GM12878 (cell line): ENCODE results near the gene SLC38A3. TPM values are rescaled to one million over a fixed set of nuclear protein-coding genes. Genes with fewer than 3 reads are reported as not detected.

Experiments
- ATAC-seq: fragments of 200-7000 bp; cut with Tn5 transposase; 3 replicates; pipeline ENCODE4 v1.9.1; 2020; ENCODE audit warnings: mild to moderate bottlenecking, moderate library complexity
- BruUV-seq: library from RNA; stranded (reverse); fragments of 400-500 nt; replicated peaks from 2 replicates; lab custom pipeline; 2021; lab: Mats Ljungman, UMichigan
- CTCF ChIA-PET: fragments of 300-600 bp; sonication (Branson Sonifier 250); formaldehyde crosslinking; extraction: SDS; loops from one replicate; lab custom pipeline; 2021; ENCODE audit warnings: inconsistent platforms; lab: Yijun Ruan, JAX
- POLR2A ChIA-PET: fragments of 350-600 bp; formaldehyde crosslinking; extraction: SDS; loops from one replicate; lab custom pipeline; 2021; ENCODE audit warnings: inconsistent platforms; lab: Charles Lee
- RAD21 ChIA-PET: fragments of 300-600 bp; sonication (Branson Sonifier 250); formaldehyde crosslinking; loops from one replicate; lab custom pipeline; 2023; ENCODE audit warnings: antibody characterized with exemption; ENCODE audit not compliant: unreplicated experiment; lab: Charles Lee
- SMC1A ChIA-PET: fragments of 300-600 bp; sonication (Branson Sonifier 250); formaldehyde crosslinking; loops from one replicate; lab custom pipeline; 2023; ENCODE audit not compliant: unreplicated experiment, uncharacterized antibody; lab: Charles Lee
- DNase-seq: peaks from one replicate; pipeline ENCODE4 v3.0.0-alpha.2; 2011; ENCODE audit warnings: low read depth, low spot score
- FAIRE-seq: peaks from 3 replicates; lab custom pipeline; 2011; peaks lifted over from hg19 to GRCh38; lab: Jason Lieb, UNC
- H2AFZ ChIP-seq: 2 replicates; pipeline ENCODE4 v1.6.0; 2011; ENCODE audit warnings: low read depth, low read length, control low read depth; ENCODE audit not compliant: control insufficient read depth
- H3K27ac ChIP-seq: 2 replicates; pipeline ENCODE4 v1.5.1; 2011; ENCODE audit warnings: control low read depth; ENCODE audit not compliant: control insufficient read depth, insufficient read depth
- H3K27me3 ChIP-seq, 2 experiments: replicated peaks in 1 of 2; 2 replicates each; pipeline versions ENCODE4 v1.6.0 to v1.6.1; 2011; ENCODE audit warnings: low read length in 1 of 2; ENCODE audit not compliant: control insufficient read depth in 2 of 2, insufficient read depth in 2 of 2
- H3K36me3 ChIP-seq, 2 experiments: 2 replicates each; pipeline ENCODE4 v1.5.1; 2011; ENCODE audit warnings: low read length in 1 of 2; ENCODE audit not compliant: control insufficient read depth in 2 of 2, insufficient read depth in 2 of 2
- H3K4me1 ChIP-seq: 2 replicates; pipeline ENCODE4 v1.6.1; 2011; ENCODE audit warnings: mild to moderate bottlenecking, low read length, moderate library complexity, mixed read lengths; ENCODE audit not compliant: control insufficient read depth, insufficient read depth
- H3K4me2 ChIP-seq: 2 replicates; pipeline ENCODE4 v1.6.0; 2011; ENCODE audit warnings: control low read depth; ENCODE audit not compliant: control insufficient read depth, insufficient read depth
- H3K4me3 ChIP-seq: fragments of 200-600 bp; sonication (generic); 2 replicates; pipeline ENCODE4 v1.5.1; 2016
- H3K79me2 ChIP-seq: 2 replicates; pipeline ENCODE4 v1.6.0; 2011; ENCODE audit warnings: low read length; ENCODE audit not compliant: control insufficient read depth, insufficient read depth
- H3K9ac ChIP-seq: 2 replicates; pipeline ENCODE4 v1.8.0; 2011; ENCODE audit warnings: low read length, control low read depth, mixed read lengths; ENCODE audit not compliant: control insufficient read depth, insufficient read depth
- H3K9me3 ChIP-seq: replicated peaks from 3 replicates; pipeline ENCODE4 v1.5.1; 2011; ENCODE audit warnings: mild to moderate bottlenecking, low read length; ENCODE audit not compliant: control insufficient read depth, insufficient read depth
- H4K20me1 ChIP-seq: 2 replicates; pipeline ENCODE4 v1.6.0; 2011; ENCODE audit not compliant: control insufficient read depth, insufficient read depth
- BHLHE40 ChIP-seq, 2 experiments: fragments of 450-650 bp in 1 of 2; IDR thresholded peaks; 2 replicates each; pipeline ENCODE4 v1.6.1; 2011 to 2017; ENCODE audit warnings: low read depth in 2 of 2, borderline replicate concordance in 1 of 2, improper control_type of control experiment in 1 of 2, low read length in 1 of 2, mild to moderate bottlenecking in 1 of 2
- CUX1 ChIP-seq: IDR thresholded peaks from 2 replicates; pipeline ENCODE4 v1.6.1; 2012; ENCODE audit warnings: improper control_type of control experiment, low read depth, low read length; ENCODE audit not compliant: insufficient replicate concordance
- NFIC ChIP-seq: IDR thresholded peaks from 2 replicates; pipeline ENCODE4 v1.6.1; 2012; ENCODE audit warnings: low read depth, mild to moderate bottlenecking, inconsistent platforms, low read length, moderate library complexity
- NFXL1 ChIP-seq: fragments of 450-650 bp; IDR thresholded peaks from 2 replicates; pipeline ENCODE4 v1.6.1; 2017; ENCODE audit warnings: antibody characterized with exemption, mild to moderate bottlenecking, borderline replicate concordance
- PAX5 ChIP-seq: IDR thresholded peaks from 2 replicates; pipeline ENCODE4 v1.6.1; 2011; ENCODE audit warnings: low read depth, low read length, borderline replicate concordance
- RAD21 ChIP-seq: IDR thresholded peaks from 2 replicates; pipeline ENCODE4 v1.6.1; 2011; ENCODE audit warnings: mild to moderate bottlenecking, low read depth, low read length, moderate library complexity; ENCODE audit not compliant: insufficient read depth
- RAD51 ChIP-seq: fragments of 450-650 bp; IDR thresholded peaks from 2 replicates; pipeline ENCODE4 v1.6.1; 2016; ENCODE audit warnings: moderate library complexity, mild to moderate bottlenecking, inconsistent platforms
- SRF ChIP-seq, 2 experiments: IDR thresholded peaks; 2 replicates each; pipeline ENCODE4 v1.6.1; 2011; ENCODE audit warnings: low read depth in 2 of 2, low read length in 2 of 2, mild to moderate bottlenecking in 1 of 2, moderate library complexity in 1 of 2
- ZZZ3 ChIP-seq: IDR thresholded peaks from 2 replicates; pipeline ENCODE4 v1.6.1; 2011; ENCODE audit warnings: low read depth; ENCODE audit not compliant: control insufficient read depth, insufficient read length
- WGBS: methylation state at CpG from one replicate; pipeline ENCODE4 v1.1.6; 2016; ENCODE audit warnings: low lambda C conversion rate; ENCODE audit not compliant: insufficient replicate concordance, insufficient coverage; ENCODE audit errors: missing lambda C conversion rate; 5-methylcytosine and 5-hydroxymethylcytosine counted together
- in situ Hi-C: fragments of 300-500 bp; cut with MboI; formaldehyde crosslinking; loops from 9 replicates; pipeline ENCODE4 v1.14.3; 2018; ENCODE audit warnings: mixed read lengths
- intact Hi-C: fragments of 100-400 bp; cut with micrococcal nuclease; formaldehyde crosslinking; loops from one replicate; pipeline ENCODE4 v1.14.2; 2022; ENCODE audit not compliant: unreplicated experiment
- polyA plus RNA-seq, 11 experiments: library from polyadenylated mRNA; depleted of rRNA in 4 of 11; unstranded in 6 of 11; stranded (reverse) in 5 of 11; fragments of >200 nt; fragmentation: Nextera tagmentation in 4 of 11; fragmentation: Illumina TruSeq in 1 of 11; extraction: Ambion mirVana in 4 of 11; extraction: Trizol in 1 of 11; gene quantifications; 1 replicate in 1 of 11; 2 replicates in 10 of 11; pipeline versions ENCODE4 v1.2.1 to v1.2.3, GENCODE V29; 2011 to 2016; ENCODE audit warnings: inconsistent platforms in 2 of 11, missing spikeins in 2 of 11, low read depth in 1 of 11
- total RNA-seq, 4 experiments: library from RNA; depleted of rRNA in 3 of 4; stranded (reverse); fragments of >200 nt in 3 of 4; fragmentation: Illumina TruSeq in 1 of 4; extraction: Trizol in 1 of 4; gene quantifications; 2 replicates each; pipeline versions ENCODE4 v1.2.1 to v1.2.3, GENCODE V29; 2013 to 2021
- TF ChIP-seq, protein P1 (sequence below): fragments of 450-650 bp; IDR thresholded peaks from 2 replicates; pipeline ENCODE4 v1.6.1; 2017; ENCODE audit warnings: mild to moderate bottlenecking, low read depth, inconsistent platforms; ENCODE audit not compliant: poor library complexity, severe bottlenecking
- TF ChIP-seq, protein P2 (sequence below): IDR thresholded peaks from 2 replicates; pipeline ENCODE4 v1.6.1; 2011; ENCODE audit warnings: low read depth, mild to moderate bottlenecking, low read length, moderate library complexity, borderline replicate concordance; ENCODE audit errors: extremely low read depth
- TF ChIP-seq, protein P3 (sequence below): fragments of 450-650 bp; IDR thresholded peaks from 2 replicates; pipeline ENCODE4 v1.6.1; 2017; ENCODE audit warnings: low read depth, mild to moderate bottlenecking, moderate library complexity

Gene SLC38A3
- total and polyA plus RNA-seq, 10 of the 15 experiments (the other 5 are each of a cell fraction or from before 2014, with no cell fraction given): 0.14 TPM; not detected in 9

DNA sequence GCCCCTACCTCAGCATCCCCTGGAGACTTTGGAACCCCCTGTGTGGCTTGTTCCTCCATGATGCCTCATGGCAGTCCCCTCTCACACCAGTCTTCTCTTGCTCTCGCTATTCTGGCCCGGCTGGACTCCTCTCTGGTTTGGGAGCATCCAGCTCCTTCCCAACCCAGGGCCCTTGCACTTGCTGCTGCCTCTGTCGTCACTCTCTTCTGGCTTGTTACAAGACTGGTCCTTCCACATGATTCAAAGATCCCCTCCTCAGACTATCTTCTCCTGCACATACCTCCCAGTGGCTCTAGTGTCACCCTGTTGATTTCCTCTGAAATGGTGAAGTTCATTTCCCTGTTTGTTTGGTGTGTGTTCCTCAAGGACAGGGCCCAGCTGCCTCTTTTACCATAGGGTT is 24.4 kb downstream of the SLC38A3 start:
- H4K20me1 ChIP-seq: no peaks in the 10 kb centered on the region
- no peak overlapping the region for H3K27ac ChIP-seq
- ChIA-PET SMC1A (interaction anchor here (2.9 to 5.1 kb wide), 2 partner anchors 13 to 17 kb away, joined by 15 to 51 read pairs; no protein-coding TSS in a partner anchor), CTCF (interaction anchor here (4.1 to 7.4 kb wide), 4 partner anchors 14 to 42 kb away, joined by 24 to 149 read pairs (median 76); partner anchors contain the start of gene GNAT1), POLR2A (interaction anchor here (0.5 to 3.7 kb wide), 5 partner anchors 8 to 107 kb away, joined by 3 to 38 read pairs (median 5); partner anchors contain the start of gene GNAI2), RAD21 (interaction anchor here (1.0 to 6.8 kb wide), 5 partner anchors 8 to 35 kb away, joined by 3 to 73 read pairs (median 36); partner anchors contain the start of gene GNAT1)
- no peak overlapping the region for H3K4me3 ChIP-seq
- in situ Hi-C loops (loop anchor here (5.0 kb wide), 1 partner anchor 37 kb away; the partner anchor contains the start of gene GNAT1), intact Hi-C loops (no loop called here)
- H3K36me3 ChIP-seq: no peaks in the 10 kb centered on the region; a peak in 1 of 4 replicates
- peaks cover 19% of the 10 kb centered on the region for H3K4me1 ChIP-seq
- H3K27me3 ChIP-seq: no peaks in the 10 kb centered on the region
- H3K9me3 ChIP-seq: no peaks in the 10 kb centered on the region
- no peaks in the 10 kb centered on the region; the same call in 1 of the 2 replicates for H3K79me2 ChIP-seq
- DNase-seq: no peak
- ATAC-seq: no peak
- no peak overlapping the region for H2AFZ ChIP-seq
- TF ChIP-seq RAD51 (no peak), BHLHE40 (IDR thresholded peaks at IDR 0.05; ENCODE audit: borderline replicate concordance in 1 of 2, low read depth in 2 of 2, low read length in 1 of 2) (no peak), SRF (IDR thresholded peaks at IDR 0.05; ENCODE audit: low read depth in 2 of 2, low read length in 2 of 2) (no peak), PAX5 (no peak), NFIC (no peak), ZZZ3 (no peak), NFXL1 (no peak), CUX1 (no peak), RAD21 (no peak)
- TF ChIP-seq, protein P1, sequence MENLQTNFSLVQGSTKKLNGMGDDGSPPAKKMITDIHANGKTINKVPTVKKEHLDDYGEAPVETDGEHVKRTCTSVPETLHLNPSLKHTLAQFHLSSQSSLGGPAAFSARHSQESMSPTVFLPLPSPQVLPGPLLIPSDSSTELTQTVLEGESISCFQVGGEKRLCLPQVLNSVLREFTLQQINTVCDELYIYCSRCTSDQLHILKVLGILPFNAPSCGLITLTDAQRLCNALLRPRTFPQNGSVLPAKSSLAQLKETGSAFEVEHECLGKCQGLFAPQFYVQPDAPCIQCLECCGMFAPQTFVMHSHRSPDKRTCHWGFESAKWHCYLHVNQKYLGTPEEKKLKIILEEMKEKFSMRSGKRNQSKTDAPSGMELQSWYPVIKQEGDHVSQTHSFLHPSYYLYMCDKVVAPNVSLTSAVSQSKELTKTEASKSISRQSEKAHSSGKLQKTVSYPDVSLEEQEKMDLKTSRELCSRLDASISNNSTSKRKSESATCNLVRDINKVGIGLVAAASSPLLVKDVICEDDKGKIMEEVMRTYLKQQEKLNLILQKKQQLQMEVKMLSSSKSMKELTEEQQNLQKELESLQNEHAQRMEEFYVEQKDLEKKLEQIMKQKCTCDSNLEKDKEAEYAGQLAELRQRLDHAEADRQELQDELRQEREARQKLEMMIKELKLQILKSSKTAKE: no peak
- TF ChIP-seq, protein P2, sequence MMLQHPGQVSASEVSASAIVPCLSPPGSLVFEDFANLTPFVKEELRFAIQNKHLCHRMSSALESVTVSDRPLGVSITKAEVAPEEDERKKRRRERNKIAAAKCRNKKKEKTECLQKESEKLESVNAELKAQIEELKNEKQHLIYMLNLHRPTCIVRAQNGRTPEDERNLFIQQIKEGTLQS: no peak
- TF ChIP-seq, protein P3, sequence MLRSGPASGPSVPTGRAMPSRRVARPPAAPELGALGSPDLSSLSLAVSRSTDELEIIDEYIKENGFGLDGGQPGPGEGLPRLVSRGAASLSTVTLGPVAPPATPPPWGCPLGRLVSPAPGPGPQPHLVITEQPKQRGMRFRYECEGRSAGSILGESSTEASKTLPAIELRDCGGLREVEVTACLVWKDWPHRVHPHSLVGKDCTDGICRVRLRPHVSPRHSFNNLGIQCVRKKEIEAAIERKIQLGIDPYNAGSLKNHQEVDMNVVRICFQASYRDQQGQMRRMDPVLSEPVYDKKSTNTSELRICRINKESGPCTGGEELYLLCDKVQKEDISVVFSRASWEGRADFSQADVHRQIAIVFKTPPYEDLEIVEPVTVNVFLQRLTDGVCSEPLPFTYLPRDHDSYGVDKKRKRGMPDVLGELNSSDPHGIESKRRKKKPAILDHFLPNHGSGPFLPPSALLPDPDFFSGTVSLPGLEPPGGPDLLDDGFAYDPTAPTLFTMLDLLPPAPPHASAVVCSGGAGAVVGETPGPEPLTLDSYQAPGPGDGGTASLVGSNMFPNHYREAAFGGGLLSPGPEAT: no peak
- no peak for FAIRE-seq
- BruUV-seq: no TSS peak
- no peak overlapping the region for H3K9ac ChIP-seq
- no peak overlapping the region for H3K4me2 ChIP-seq
- WGBS: 97% methylated on average over 3 of the region's 3 CpGs
